Kidney epithelial cell (primary cell): Measurements from ENCODE around the gene LIN7A. TPM values are rescaled to one million over a fixed set of nuclear protein-coding genes. Genes with fewer than 3 reads are reported as not detected.

ENCODE experiments used
- DNase-seq: peaks from one replicate; pipeline ENCODE4 v3.0.0-alpha.2; 2010; ENCODE audit warnings: low read depth
- H3K27me3 ChIP-seq: 2 replicates; pipeline ENCODE4 v1.6.0; 2011; ENCODE audit warnings: low read length; ENCODE audit not compliant: control insufficient read depth, insufficient read depth
- H3K36me3 ChIP-seq: 2 replicates; pipeline ENCODE4 v1.5.1; 2011; ENCODE audit warnings: low read length; ENCODE audit not compliant: control insufficient read depth, insufficient read depth
- H3K4me3 ChIP-seq: 2 replicates; pipeline ENCODE4 v1.5.1; 2011; ENCODE audit warnings: low read depth, mild to moderate bottlenecking, control low read depth, low read length
- CTCF ChIP-seq: IDR thresholded peaks from 2 replicates; pipeline ENCODE4 v1.5.1; 2011; ENCODE audit warnings: mild to moderate bottlenecking, moderate library complexity, low read length, control low read depth, inconsistent platforms; ENCODE audit not compliant: insufficient read depth, poor library complexity, severe bottlenecking
- total RNA-seq: library from RNA; depleted of rRNA; stranded (reverse); fragments of >200 nt; gene quantifications from 2 replicates; pipeline ENCODE4 v1.2.3, GENCODE V29; 2015

Gene LIN7A
- total RNA-seq, 1 donor from 2014 or later: 0.79 TPM

GRCh38 chr12:80847575-80847974 lies 90.2 kb downstream of the LIN7A start:
- Histone ChIP-seq H3K36me3 (no peaks in the 10 kb centered on the region), H3K27me3 (no peaks in the 10 kb centered on the region), H3K4me3 (no peak overlapping the region)
- DNase-seq: no peak
- TF ChIP-seq CTCF: no peak

GRCh38 chr12:80846952-80847351 lies 90.8 kb downstream of the LIN7A start:
- no peak for DNase-seq
- H3K36me3 ChIP-seq: no peaks in the 10 kb centered on the region
- no peak overlapping the region for H3K4me3 ChIP-seq
- no peaks in the 10 kb centered on the region for H3K27me3 ChIP-seq
- no peak for TF ChIP-seq CTCF

GRCh38 chr12:80845639-80846038 lies 92.1 kb downstream of the LIN7A start:
- DNase-seq: no peak
- H3K4me3 ChIP-seq: no peak overlapping the region
- TF ChIP-seq CTCF: no peak
- H3K36me3 ChIP-seq: no peaks in the 10 kb centered on the region
- no peaks in the 10 kb centered on the region for H3K27me3 ChIP-seq

GRCh38 chr12:80843969-80844368 lies 93.8 kb downstream of the LIN7A start:
- no peak for DNase-seq
- Histone ChIP-seq H3K27me3 (no peaks in the 10 kb centered on the region), H3K4me3 (no peak overlapping the region), H3K36me3 (no peaks in the 10 kb centered on the region)
- TF ChIP-seq CTCF: no peak

GRCh38 chr12:80838708-80839107 lies 99.0 kb downstream of the LIN7A start:
- no peaks in the 10 kb centered on the region for H3K36me3 ChIP-seq
- H3K4me3 ChIP-seq: no peak overlapping the region
- no peaks in the 10 kb centered on the region for H3K27me3 ChIP-seq
- TF ChIP-seq CTCF: no peak
- DNase-seq: no peak

GRCh38 chr12:80838024-80838658 lies 99.6 kb downstream of the LIN7A start:
- no peaks in the 10 kb centered on the region for H3K27me3 ChIP-seq
- H3K4me3 ChIP-seq: no peak overlapping the region
- no peak for TF ChIP-seq CTCF
- H3K36me3 ChIP-seq: no peaks in the 10 kb centered on the region
- no peak for DNase-seq
